WTC11 (cell line): ENCODE results near the gene EPHA4. TPM values are rescaled to one million over a fixed set of nuclear protein-coding genes. Genes with fewer than 3 reads are reported as not detected.

ENCODE experiments used
- ATAC-seq: fragments of 200-7000 bp; cut with Tn5 transposase; 2 replicates; pipeline ENCODE4 v1.10.0; 2021; ENCODE audit warnings: mild to moderate bottlenecking, moderate library complexity
- CTCF ChIA-PET: fragments of 300-600 bp; sonication (Branson Sonifier 250); formaldehyde crosslinking; loops from one replicate; lab custom pipeline; 2021; ENCODE audit warnings: antibody characterized with exemption; lab: Charles Lee
- POLR2A ChIA-PET: fragments of 350-600 bp; sonication (Branson Sonifier 250); formaldehyde crosslinking; loops from one replicate; lab custom pipeline; 2021; ENCODE audit warnings: antibody characterized with exemption; lab: Charles Lee
- DNase-seq: peaks from one replicate; pipeline ENCODE4 v3.0.0; 2021; ENCODE audit warnings: low spot score
- H3K27ac Mint-ChIP-seq: 2 replicates; pipeline ENCODE4 v1.8.0; 2021; ENCODE audit warnings: mixed read lengths
- H3K27me3 Mint-ChIP-seq: 2 replicates; pipeline ENCODE4 v1.8.0; 2021; ENCODE audit warnings: low read depth, mild to moderate bottlenecking, moderate library complexity, mixed read lengths
- H3K36me3 Mint-ChIP-seq: 2 replicates; pipeline ENCODE4 v1.8.0; 2021; ENCODE audit warnings: mixed read lengths
- H3K4me1 Mint-ChIP-seq: 2 replicates; pipeline ENCODE4 v1.8.0; 2022; ENCODE audit warnings: mixed read lengths
- H3K4me3 Mint-ChIP-seq: 2 replicates; pipeline ENCODE4 v1.8.0; 2021; ENCODE audit warnings: mild to moderate bottlenecking, moderate library complexity, mixed read lengths
- H3K9me3 Mint-ChIP-seq: 2 replicates; pipeline ENCODE4 v1.8.0; 2021; ENCODE audit warnings: mixed read lengths
- ARID4B ChIP-seq: sonication (generic); formaldehyde crosslinking; IDR thresholded peaks from 2 replicates; pipeline ENCODE4 v1.8.0; 2023; ENCODE audit warnings: missing genetic modification reagents, mild to moderate bottlenecking, borderline replicate concordance
- ATF1 ChIP-seq: sonication (generic); formaldehyde crosslinking; IDR thresholded peaks from 2 replicates; pipeline ENCODE4 v1.8.1; 2023; ENCODE audit warnings: mild to moderate bottlenecking, moderate library complexity, missing genetic modification reagents
- ATF3 ChIP-seq: sonication (generic); formaldehyde crosslinking; conservative IDR thresholded peaks from 2 replicates; pipeline ENCODE4 v1.8.1; 2022; ENCODE audit warnings: mild to moderate bottlenecking, missing genetic modification reagents
- JAZF1 ChIP-seq: fragments of 250-450 bp; sonication (Bioruptor Pico); IDR thresholded peaks from 2 replicates; pipeline ENCODE4 v1.9.0; 2021; ENCODE audit warnings: moderate library complexity, mild to moderate bottlenecking, inconsistent platforms
- NFYB ChIP-seq: sonication (generic); formaldehyde crosslinking; conservative IDR thresholded peaks from 2 replicates; pipeline ENCODE4 v1.8.0; 2022; ENCODE audit warnings: low read depth, missing genetic modification reagents
- OVOL2 ChIP-seq: fragments of 250-450 bp; sonication (Bioruptor Pico); IDR thresholded peaks from 2 replicates; pipeline ENCODE4 v1.9.0; 2021; ENCODE audit warnings: mild to moderate bottlenecking, borderline replicate concordance
- SOX15 ChIP-seq: fragments of 250-450 bp; sonication (Bioruptor Pico); IDR thresholded peaks from 2 replicates; pipeline ENCODE4 v1.9.0; 2021; ENCODE audit warnings: mild to moderate bottlenecking
- USF1 ChIP-seq: sonication (generic); formaldehyde crosslinking; IDR thresholded peaks from 2 replicates; pipeline ENCODE4 v1.8.0; 2022; ENCODE audit warnings: mild to moderate bottlenecking, missing genetic modification reagents
- ZMAT4 ChIP-seq: fragments of 250-450 bp; sonication (Bioruptor Pico); IDR thresholded peaks from 2 replicates; pipeline ENCODE4 v1.9.0; 2021; ENCODE audit warnings: mild to moderate bottlenecking
- ZNF138 ChIP-seq: sonication (generic); formaldehyde crosslinking; conservative IDR thresholded peaks from 2 replicates; pipeline ENCODE4 v1.8.1; 2022; ENCODE audit warnings: mild to moderate bottlenecking, moderate library complexity, missing genetic modification reagents
- ZNF281 ChIP-seq: sonication (generic); formaldehyde crosslinking; IDR thresholded peaks from 2 replicates; pipeline ENCODE4 v1.8.0; 2023; ENCODE audit warnings: mild to moderate bottlenecking, missing genetic modification reagents
- ZNF396 ChIP-seq: fragments of 250-450 bp; sonication (Bioruptor Pico); IDR thresholded peaks from 2 replicates; pipeline ENCODE4 v1.8.0; 2021; ENCODE audit warnings: mild to moderate bottlenecking, moderate library complexity, borderline replicate concordance
- ZNF423 ChIP-seq: fragments of 250-450 bp; sonication (Bioruptor Pico); IDR thresholded peaks from 2 replicates; pipeline ENCODE4 v2.1.2; 2022; ENCODE audit warnings: mild to moderate bottlenecking, moderate library complexity
- ZNF425 ChIP-seq: fragments of 250-450 bp; sonication (Bioruptor Pico); conservative IDR thresholded peaks from 2 replicates; pipeline ENCODE4 v1.9.0; 2021; ENCODE audit warnings: mild to moderate bottlenecking
- ZNF671 ChIP-seq: fragments of 250-450 bp; sonication (Bioruptor Pico); IDR thresholded peaks from 2 replicates; pipeline ENCODE4 v1.8.0; 2021; ENCODE audit warnings: mild to moderate bottlenecking
- total RNA-seq: library from RNA; stranded (reverse); gene quantifications from 3 replicates; pipeline ENCODE4 v1.2.3, GENCODE V29; 2021

EPHA4 gene
- total RNA-seq, 1 experiment from 2014 or later: 11.0 TPM

- TF ChIP-seq ARID4B (no peak), USF1 (no peak), ZNF425 (CRISPR knock-in tag) (no peak), ATF3 (CRISPR knock-in tag) (no peak), NFYB (CRISPR knock-in tag) (no peak), SOX15 (CRISPR knock-in tag) (no peak)
These were observed 17.2 kb downstream of the EPHA4 start (continued) for GRCh38 chr2:221554769-221555493.

GRCh38 chr2:221553333-221553732 lies 18.8 kb downstream of the EPHA4 start:
- ChIA-PET CTCF (interaction anchor here (1.0 kb wide), 1 partner anchor 20 kb away, joined by 3 read pairs; no protein-coding TSS in a partner anchor), POLR2A (no interaction called here)
- no peak overlapping the region for H3K4me3 Mint-ChIP-seq
- no peak for DNase-seq
- peaks cover 6% of the 10 kb centered on the region; the same call in 1 of the 2 replicates for H3K27me3 Mint-ChIP-seq
- H3K27ac Mint-ChIP-seq: no peak overlapping the region
- ATAC-seq: no peak
- no peak for TF ChIP-seq ZNF281 (CRISPR knock-in tag)
- TF ChIP-seq OVOL2 (CRISPR knock-in tag): no peak
- TF ChIP-seq ZMAT4 (CRISPR knock-in tag): no peak
- no peak for TF ChIP-seq ZNF671
- no peak for TF ChIP-seq ATF1 (CRISPR knock-in tag)
- H3K9me3 Mint-ChIP-seq: peaks cover 3% of the 10 kb centered on the region; the same call in 1 of the 2 replicates
- H3K36me3 Mint-ChIP-seq: no peaks in the 10 kb centered on the region
- H3K4me1 Mint-ChIP-seq: peaks cover 49% of the 10 kb centered on the region

- H3K27ac Mint-ChIP-seq: no peak overlapping the region
These were observed 19.8 kb downstream of the EPHA4 start for GRCh38 chr2:221552291-221552690.

More at GRCh38 chr2:221552291-221552690, 19.8 kb downstream of the EPHA4 start:
- Mint-ChIP-seq H3K27me3 (peaks cover 6% of the 10 kb centered on the region; the same call in 1 of the 2 replicates), H3K4me3 (peak overlapping the region; percentile 20), H3K4me1 (peaks cover 49% of the 10 kb centered on the region), H3K9me3 (peaks cover 7% of the 10 kb centered on the region), H3K36me3 (peaks cover 4% of the 10 kb centered on the region; the same call in 1 of the 2 replicates)
- ATAC-seq (peak; percentile 71), DNase-seq (no peak)
- TF ChIP-seq ZNF138 (CRISPR knock-in tag) (no peak), ZNF423 (CRISPR knock-in tag) (peak; percentile 21; the same call in 1 of the 2 replicates), ZNF396 (CRISPR knock-in tag) (no peak), JAZF1 (CRISPR knock-in tag) (no peak)
- ChIA-PET POLR2A (no interaction called here), CTCF (no interaction called here)
